ENCODE measurements around the gene KEL. TPM values are rescaled to one million over a fixed set of nuclear protein-coding genes. Genes with fewer than 3 reads are reported as not detected.

The KEL gene
- total RNA-seq, 1 donor from 2014 or later: not detected

DNA sequence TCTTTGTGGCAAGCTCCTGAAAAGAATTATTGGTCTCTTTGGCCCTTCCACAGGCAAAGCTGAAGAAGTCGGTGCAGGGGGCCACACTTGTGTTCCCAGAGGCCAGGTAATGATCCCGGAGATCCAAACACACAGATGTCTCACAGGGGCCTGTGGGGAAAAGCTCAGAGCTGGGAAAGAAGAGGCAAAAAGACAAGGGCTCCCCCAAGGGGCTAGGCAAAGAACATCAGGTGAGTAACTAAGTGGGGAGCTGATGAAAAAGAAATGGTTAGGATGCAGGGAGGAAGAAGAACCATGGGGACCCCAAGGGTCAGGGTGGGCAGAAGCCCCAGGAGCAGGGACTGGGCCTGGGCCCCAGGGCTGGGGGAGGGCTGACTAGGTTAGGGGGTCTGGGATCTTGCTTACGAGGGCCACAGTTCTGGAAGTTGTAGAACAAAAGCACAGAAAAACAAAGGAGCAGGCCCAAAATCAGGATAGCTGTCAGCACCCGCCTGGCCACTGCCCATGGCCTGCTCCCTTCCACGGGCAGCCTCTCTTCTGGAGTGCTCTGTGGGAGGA lies 1.1 kb downstream of the KEL start:
- DNase-seq (ENCODE audit: low read depth): peak; percentile 13
- no peaks in the 10 kb centered on the region for H3K36me3 ChIP-seq (ENCODE audit: control insufficient read depth, insufficient read depth, low read length)
- TF ChIP-seq, protein P1, sequence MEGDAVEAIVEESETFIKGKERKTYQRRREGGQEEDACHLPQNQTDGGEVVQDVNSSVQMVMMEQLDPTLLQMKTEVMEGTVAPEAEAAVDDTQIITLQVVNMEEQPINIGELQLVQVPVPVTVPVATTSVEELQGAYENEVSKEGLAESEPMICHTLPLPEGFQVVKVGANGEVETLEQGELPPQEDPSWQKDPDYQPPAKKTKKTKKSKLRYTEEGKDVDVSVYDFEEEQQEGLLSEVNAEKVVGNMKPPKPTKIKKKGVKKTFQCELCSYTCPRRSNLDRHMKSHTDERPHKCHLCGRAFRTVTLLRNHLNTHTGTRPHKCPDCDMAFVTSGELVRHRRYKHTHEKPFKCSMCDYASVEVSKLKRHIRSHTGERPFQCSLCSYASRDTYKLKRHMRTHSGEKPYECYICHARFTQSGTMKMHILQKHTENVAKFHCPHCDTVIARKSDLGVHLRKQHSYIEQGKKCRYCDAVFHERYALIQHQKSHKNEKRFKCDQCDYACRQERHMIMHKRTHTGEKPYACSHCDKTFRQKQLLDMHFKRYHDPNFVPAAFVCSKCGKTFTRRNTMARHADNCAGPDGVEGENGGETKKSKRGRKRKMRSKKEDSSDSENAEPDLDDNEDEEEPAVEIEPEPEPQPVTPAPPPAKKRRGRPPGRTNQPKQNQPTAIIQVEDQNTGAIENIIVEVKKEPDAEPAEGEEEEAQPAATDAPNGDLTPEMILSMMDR (IDR thresholded peaks at IDR 0.05; ENCODE audit: insufficient read depth, low read length, severe bottlenecking): peak; percentile 63
- no peak for FAIRE-seq
- peaks cover 3% of the 10 kb centered on the region for H3K27me3 ChIP-seq (ENCODE audit: control insufficient read depth, insufficient read depth, low read length)
- H3K4me3 ChIP-seq (ENCODE audit: low read depth, low read length): no peak overlapping the region

DNA sequence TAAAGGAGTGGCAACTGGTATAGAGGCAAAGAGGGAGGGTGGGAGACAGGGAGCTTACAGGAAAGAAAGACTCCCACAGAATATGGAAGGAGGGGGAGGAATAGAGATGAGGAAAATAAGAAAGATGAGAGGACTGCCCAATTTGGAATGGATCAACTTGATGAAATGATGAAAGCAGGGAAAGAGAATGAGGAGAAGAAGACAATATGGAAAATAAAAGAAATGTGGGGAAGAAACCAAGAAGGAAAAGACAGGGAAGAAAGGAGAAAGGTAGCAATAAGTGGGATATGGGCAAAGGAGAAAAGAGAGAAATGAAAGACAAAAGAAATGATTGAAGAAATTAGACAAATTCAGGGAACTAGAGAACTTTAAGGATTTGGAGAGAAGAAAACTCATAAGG lies 3.0 kb downstream of the KEL start:
- Histone ChIP-seq H3K36me3 (ENCODE audit: control insufficient read depth, insufficient read depth, low read length) (no peaks in the 10 kb centered on the region), H3K27me3 (ENCODE audit: control insufficient read depth, insufficient read depth, low read length) (peaks cover 3% of the 10 kb centered on the region), H3K4me3 (ENCODE audit: low read depth, low read length) (no peak overlapping the region)
- DNase-seq (ENCODE audit: low read depth) (no peak), FAIRE-seq (no peak)
- TF ChIP-seq, protein P1 (IDR thresholded peaks at IDR 0.05; ENCODE audit: insufficient read depth, low read length, severe bottlenecking): no peak

DNA sequence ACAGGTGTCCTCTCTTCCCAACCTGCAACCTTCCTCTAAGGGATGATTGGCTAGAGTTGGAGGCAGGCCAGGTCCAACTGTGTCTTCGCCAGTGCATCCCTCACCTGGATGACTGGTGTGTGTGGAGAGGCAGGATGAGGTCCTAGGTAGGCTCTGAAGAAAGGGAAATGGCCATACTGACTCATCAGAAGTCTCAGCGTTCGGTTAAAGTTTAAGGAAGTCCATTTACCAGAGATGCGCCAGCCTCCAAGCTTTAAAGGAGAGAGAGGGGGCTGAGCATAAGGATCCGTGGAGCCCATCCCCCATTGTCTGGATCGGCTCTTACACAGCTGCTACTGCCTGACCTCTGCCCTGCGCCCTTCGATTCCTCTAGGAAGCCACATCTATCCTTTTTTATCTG lies 4.4 kb downstream of the KEL start:
- DNase-seq (ENCODE audit: low read depth): peak; percentile 69
- Histone ChIP-seq H3K27me3 (ENCODE audit: control insufficient read depth, insufficient read depth, low read length) (peaks cover 3% of the 10 kb centered on the region), H3K4me3 (ENCODE audit: low read depth, low read length) (no peak overlapping the region), H3K36me3 (ENCODE audit: control insufficient read depth, insufficient read depth, low read length) (no peaks in the 10 kb centered on the region)
- TF ChIP-seq, protein P1 (IDR thresholded peaks at IDR 0.05; ENCODE audit: insufficient read depth, low read length, severe bottlenecking): no peak
- no peak for FAIRE-seq

DNA sequence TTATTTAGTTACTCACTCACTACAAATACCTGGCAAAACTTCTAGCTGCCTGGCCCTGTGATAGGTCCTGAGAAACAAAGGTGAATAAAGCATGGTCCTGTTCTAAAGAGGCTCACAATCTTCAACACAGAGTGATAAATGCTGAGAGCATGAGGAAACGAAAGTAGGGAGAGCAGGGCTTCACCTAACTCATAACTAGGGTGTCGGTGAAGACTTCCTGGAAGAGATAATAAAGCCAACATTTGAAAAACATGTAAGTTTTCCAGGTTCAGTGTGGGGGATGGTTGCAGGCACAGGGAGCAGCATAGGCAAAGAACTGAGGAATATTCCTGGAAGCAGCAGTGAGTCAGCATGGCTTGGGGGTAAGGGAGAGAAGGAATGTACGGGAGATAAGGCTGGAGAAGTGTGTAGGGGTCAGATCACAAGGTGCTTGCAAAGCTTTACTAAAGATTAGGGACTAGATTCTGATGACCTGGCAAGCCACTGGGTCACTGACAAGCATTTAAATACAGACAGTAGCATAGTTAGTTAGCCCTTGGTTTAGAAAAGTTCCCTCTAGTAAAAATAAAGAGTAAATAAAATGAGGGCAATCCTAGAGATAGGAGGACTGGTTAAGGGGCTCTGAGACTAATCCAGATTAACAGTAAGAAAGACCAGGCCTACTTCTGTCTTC lies 5.1 kb downstream of the KEL start:
- no peak overlapping the region for H3K4me3 ChIP-seq (ENCODE audit: low read depth, low read length)

DNA sequence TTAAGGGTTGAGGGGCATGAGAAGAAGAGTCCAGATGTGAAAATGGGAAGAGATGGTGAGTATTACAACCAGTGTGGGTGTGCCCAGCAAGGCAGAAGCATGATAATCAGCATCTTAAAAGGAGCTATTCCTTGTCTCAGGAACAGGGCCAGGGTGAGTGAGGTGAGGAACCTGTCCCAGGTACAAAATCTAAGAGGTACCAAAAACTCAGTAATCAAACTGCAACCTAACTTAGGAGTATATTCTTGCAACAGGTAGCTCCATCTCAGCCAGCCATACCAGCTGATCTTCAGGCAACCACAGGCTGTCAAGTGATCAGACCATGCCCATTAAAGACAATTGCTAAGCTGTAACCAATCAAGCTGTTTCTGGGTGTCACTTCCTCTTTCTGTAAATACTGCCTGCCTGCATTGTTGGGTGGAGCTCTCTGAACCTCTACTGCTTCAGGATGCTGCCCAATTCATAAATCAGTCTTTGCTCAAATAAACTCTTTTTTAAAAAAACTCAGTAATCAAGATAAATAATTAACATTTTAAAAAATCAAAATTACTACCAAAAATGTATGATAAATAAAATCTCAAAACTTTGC lies 7.4 kb downstream of the KEL start:
- FAIRE-seq: no peak
- no peaks in the 10 kb centered on the region for H3K27me3 ChIP-seq (ENCODE audit: control insufficient read depth, insufficient read depth, low read length)
- no peaks in the 10 kb centered on the region for H3K36me3 ChIP-seq (ENCODE audit: control insufficient read depth, insufficient read depth, low read length)
- no peak for DNase-seq (ENCODE audit: low read depth)
- TF ChIP-seq, protein P1 (IDR thresholded peaks at IDR 0.05; ENCODE audit: insufficient read depth, low read length, severe bottlenecking): no peak
- no peak overlapping the region for H3K4me3 ChIP-seq (ENCODE audit: low read depth, low read length)

More for the DNA sequence above, 5.1 kb downstream of the KEL start:
- DNase-seq (ENCODE audit: low read depth): peak; percentile 81
- TF ChIP-seq, protein P1 (IDR thresholded peaks at IDR 0.05; ENCODE audit: insufficient read depth, low read length, severe bottlenecking): no peak
- no peak for FAIRE-seq
- Histone ChIP-seq H3K27me3 (ENCODE audit: control insufficient read depth, insufficient read depth, low read length) (peaks cover 3% of the 10 kb centered on the region), H3K36me3 (ENCODE audit: control insufficient read depth, insufficient read depth, low read length) (no peaks in the 10 kb centered on the region)

Data from bronchial epithelial cell (primary cell).